Right atrium auricular region (tissue), 2 donors: ENCODE data around the gene CDK14. TPM values are rescaled to one million over a fixed set of nuclear protein-coding genes. Genes with fewer than 3 reads are reported as not detected.

ENCODE experiments used
- DNase-seq: peaks from one replicate; pipeline ENCODE4 v3.0.0-alpha.2; 2019; ENCODE audit warnings: low spot score
- H3K27ac ChIP-seq, 2 donors: fragments of 200-600 bp; sonication (generic); 1 replicate in 1 of 2; 2 replicates in 1 of 2; pipeline ENCODE4 v1.5.1; 2016 to 2019
- H3K27me3 ChIP-seq, 2 donors: fragments of 200-600 bp; sonication (generic); one replicate each; pipeline versions ENCODE4 v1.5.1 to v1.6.0; 2017 to 2019
- H3K36me3 ChIP-seq: fragments of 200-600 bp; sonication (generic); one replicate; pipeline ENCODE4 v1.5.1; 2016
- H3K4me1 ChIP-seq, 2 donors: fragments of 200-600 bp; sonication (generic); one replicate each; pipeline versions ENCODE4 v1.5.1 to v1.6.0; 2017 to 2019
- H3K4me3 ChIP-seq, 2 donors: fragments of 200-600 bp; sonication (generic); 1 replicate in 1 of 2; 2 replicates in 1 of 2; pipeline ENCODE4 v1.5.1; 2017 to 2019; ENCODE audit warnings: mild to moderate bottlenecking in 1 of 2, moderate library complexity in 1 of 2
- H3K9me3 ChIP-seq, 2 donors: fragments of 200-600 bp; sonication (generic); one replicate each; pipeline ENCODE4 v1.5.1; 2019
- CTCF ChIP-seq, 2 donors: fragments of 200-600 bp; sonication (generic); IDR thresholded peaks; one replicate each; pipeline ENCODE4 v1.5.1; 2019; ENCODE audit warnings: antibody characterized with exemption in 2 of 2
- total RNA-seq, 2 donors: library from RNA; depleted of rRNA; stranded (reverse); fragments of >200 nt; gene quantifications; one replicate each; pipeline ENCODE4 v1.1.0, GENCODE V29; 2016

The CDK14 gene
- total RNA-seq, 2 donors from 2014 or later: 21.5 to 37.9 TPM

- Histone ChIP-seq H3K4me3 (no peak overlapping the region), H3K27me3 (no peaks in the 10 kb centered on the region), H3K27ac (no peak overlapping the region), H3K4me1 (no peaks in the 10 kb centered on the region), H3K36me3 (no peaks in the 10 kb centered on the region), H3K9me3 (peaks cover 0 to 9% of the 10 kb centered on the region in 2 donors)
- no peak for DNase-seq
- TF ChIP-seq CTCF (IDR thresholded peaks at IDR 0.05): no peak
Observed at GRCh38 chr7:90972906-90973550, 376.9 kb downstream of the CDK14 start.

GRCh38 chr7:90977056-90977455 is 380.9 kb downstream of the CDK14 start:
- no peak overlapping the region for H3K27ac ChIP-seq
- no peaks in the 10 kb centered on the region for H3K27me3 ChIP-seq
- no peak for DNase-seq
- no peak for TF ChIP-seq CTCF (IDR thresholded peaks at IDR 0.05)
- H3K4me3 ChIP-seq: no peak overlapping the region
- H3K4me1 ChIP-seq: no peaks in the 10 kb centered on the region
- no peaks in the 10 kb centered on the region for H3K36me3 ChIP-seq
- H3K9me3 ChIP-seq: peaks cover 0 to 9% of the 10 kb centered on the region in 2 donors

GRCh38 chr7:90980545-90980944 is 384.4 kb downstream of the CDK14 start:
- Histone ChIP-seq H3K4me1 (no peaks in the 10 kb centered on the region), H3K36me3 (no peaks in the 10 kb centered on the region), H3K27ac (no peak overlapping the region), H3K4me3 (no peak overlapping the region), H3K27me3 (no peaks in the 10 kb centered on the region), H3K9me3 (no peaks in the 10 kb centered on the region)
- no peak for TF ChIP-seq CTCF (IDR thresholded peaks at IDR 0.05)
- DNase-seq: no peak

- H3K9me3 ChIP-seq: no peaks in the 10 kb centered on the region
Observed at GRCh38 chr7:90982228-90982627, 386.1 kb downstream of the CDK14 start.

GRCh38 chr7:90984692-90985091 is 388.6 kb downstream of the CDK14 start:
- Histone ChIP-seq H3K4me1 (no peaks in the 10 kb centered on the region), H3K27me3 (no peaks in the 10 kb centered on the region), H3K4me3 (no peak overlapping the region), H3K36me3 (no peaks in the 10 kb centered on the region), H3K27ac (no peak overlapping the region), H3K9me3 (no peaks in the 10 kb centered on the region)
- TF ChIP-seq CTCF (IDR thresholded peaks at IDR 0.05): no peak
- no peak for DNase-seq

More at GRCh38 chr7:90982228-90982627, 386.1 kb downstream of the CDK14 start:
- H3K4me1 ChIP-seq: no peaks in the 10 kb centered on the region
- no peak for DNase-seq
- H3K36me3 ChIP-seq: no peaks in the 10 kb centered on the region
- no peak overlapping the region for H3K4me3 ChIP-seq
- no peaks in the 10 kb centered on the region for H3K27me3 ChIP-seq
- TF ChIP-seq CTCF (IDR thresholded peaks at IDR 0.05): no peak
- H3K27ac ChIP-seq: no peak overlapping the region

- H3K36me3 ChIP-seq: no peaks in the 10 kb centered on the region
- DNase-seq: no peak
- no peaks in the 10 kb centered on the region for H3K27me3 ChIP-seq
- no peaks in the 10 kb centered on the region for H3K9me3 ChIP-seq
- H3K27ac ChIP-seq: no peak overlapping the region
- no peak for TF ChIP-seq CTCF (IDR thresholded peaks at IDR 0.05)
- no peak overlapping the region for H3K4me3 ChIP-seq
- H3K4me1 ChIP-seq: no peaks in the 10 kb centered on the region
Observed at GRCh38 chr7:90988516-90988915, 392.4 kb downstream of the CDK14 start.
